Inferior parietal cortex (tissue), 1 donor: ENCODE measurements around the gene BZW2.
"Not testable (repeated sequence)": the region's sequence is repeated elsewhere in the genome, so short reads cannot be mapped to it uniquely, and the experiment has no call there.

Experiments used
- DNase-seq: peaks from one replicate; pipeline ENCODE4 v3.0.0-alpha.2; 2016; ENCODE audit errors: extremely low spot score

Gene BZW2

DNA sequence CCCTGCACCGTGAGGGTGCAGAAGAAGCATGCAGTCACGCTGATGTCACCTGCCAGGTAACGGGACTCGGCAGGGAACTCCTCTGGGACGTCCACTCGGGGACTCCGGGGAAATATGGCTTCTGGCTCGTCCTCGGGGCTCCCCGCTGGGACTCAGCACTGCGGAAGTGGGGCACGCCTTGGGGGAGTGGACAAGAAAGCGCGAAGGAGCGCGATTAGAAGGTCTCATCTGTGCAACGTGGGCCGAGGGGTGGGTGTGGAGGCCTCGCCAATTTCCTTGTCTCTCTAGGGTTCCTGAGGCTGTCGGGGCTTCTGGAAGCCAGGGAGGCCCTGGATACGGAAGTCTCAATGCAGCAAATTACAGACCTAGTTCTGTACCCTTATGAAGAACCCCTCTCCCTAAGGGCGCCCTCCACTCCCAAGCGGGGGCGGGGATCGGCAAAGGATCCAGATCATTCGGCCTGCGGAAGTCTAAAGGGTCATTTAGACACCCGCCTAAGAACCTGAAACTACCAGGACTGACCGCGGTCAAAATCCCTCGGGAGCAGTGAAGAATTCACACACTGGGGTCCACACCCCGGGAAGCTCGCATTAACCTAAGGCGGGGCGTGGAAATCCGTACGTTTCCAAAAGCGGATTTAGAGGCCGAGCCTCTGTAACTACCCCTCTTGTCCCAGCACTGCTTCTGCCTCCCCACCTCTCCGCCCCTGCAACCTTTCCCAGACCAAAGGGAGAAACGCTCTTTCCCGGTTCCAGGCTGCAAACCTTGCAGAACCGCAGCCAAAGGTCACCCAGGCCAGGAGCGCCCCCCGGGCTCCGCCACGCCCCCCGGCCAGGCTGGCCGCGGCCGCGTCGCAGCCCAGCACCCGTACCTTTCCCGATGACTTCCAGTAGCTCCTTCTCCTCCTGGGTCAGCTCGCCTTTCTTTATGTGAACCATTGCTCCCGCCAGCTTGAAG, 1.1 kb upstream of the BZW2 start:
- no peak for DNase-seq

DNA sequence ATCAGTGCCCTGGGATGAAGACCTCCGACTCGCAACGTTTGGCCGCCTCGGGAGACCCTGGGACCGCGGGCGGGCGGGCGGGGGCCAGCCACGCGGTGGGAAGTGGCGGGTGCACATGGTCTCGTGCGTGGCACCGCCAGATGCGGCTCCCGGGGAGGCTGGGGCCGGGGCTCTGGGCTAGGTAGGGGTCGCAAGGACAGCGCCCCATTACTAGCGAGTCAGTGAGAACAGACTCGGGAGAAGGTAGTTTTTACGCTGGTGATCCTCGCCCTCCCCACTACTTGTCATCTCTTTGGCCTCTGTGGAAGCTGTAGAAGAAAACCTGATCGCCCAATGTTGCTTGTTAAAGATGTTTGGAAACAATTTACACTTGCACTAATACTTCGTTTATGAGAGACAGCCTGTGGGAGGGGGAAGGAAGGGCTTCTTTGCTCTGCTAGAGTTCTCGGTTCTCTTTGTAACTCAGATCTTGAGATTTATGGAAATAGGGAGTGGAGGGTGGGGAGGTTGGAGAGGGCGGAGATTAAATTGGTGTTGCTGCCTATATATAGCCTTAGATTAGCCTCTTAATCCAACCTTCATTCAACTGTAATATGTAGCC, 591 bp downstream of the BZW2 start:
- no peak for DNase-seq

DNA sequence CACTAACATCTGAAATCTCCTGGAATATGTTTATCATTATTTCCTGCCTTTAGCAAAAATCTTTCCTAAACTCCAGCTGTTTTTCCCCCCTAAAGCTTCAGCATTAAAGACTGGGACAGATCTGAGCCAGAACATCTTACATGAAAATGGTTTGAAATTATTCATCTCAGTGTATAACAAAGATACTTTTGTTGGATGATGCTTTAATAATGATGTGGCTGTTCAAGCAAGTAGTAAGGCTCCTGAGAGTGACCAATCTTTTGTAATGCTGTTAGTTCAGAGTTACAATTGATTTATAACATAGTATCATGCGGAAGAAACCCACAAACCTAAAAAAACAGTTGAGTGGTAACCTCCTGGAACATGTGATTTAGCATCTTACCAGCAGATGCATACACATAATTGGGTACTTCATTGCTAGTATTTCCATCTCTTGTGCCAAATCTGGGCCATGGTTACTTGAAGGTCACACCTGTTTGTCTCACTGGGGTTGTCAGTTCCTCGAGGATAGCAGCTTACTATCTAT, 1.5 kb downstream of the BZW2 start:
- DNase-seq, result no peak

DNA sequence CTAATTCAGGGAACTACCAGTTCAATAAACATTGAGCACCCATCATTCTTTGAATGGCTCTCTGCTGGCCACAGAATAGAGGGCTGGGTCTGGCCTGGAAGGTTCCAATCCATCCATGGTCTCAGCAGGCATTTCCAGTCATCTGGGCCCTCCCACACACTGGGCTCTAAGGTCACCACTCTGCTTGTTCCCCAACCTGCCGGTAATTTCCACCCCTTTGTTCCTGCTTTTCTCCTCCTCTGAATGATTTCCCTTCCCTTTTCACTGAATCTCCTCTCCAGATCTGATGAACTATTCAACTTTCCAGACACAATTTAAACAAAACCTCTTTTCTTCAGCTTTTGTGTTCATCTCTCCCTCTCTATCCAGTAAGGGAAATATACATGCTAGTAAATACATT, 2.6 kb downstream of the BZW2 start:
- no peak for DNase-seq

DNA sequence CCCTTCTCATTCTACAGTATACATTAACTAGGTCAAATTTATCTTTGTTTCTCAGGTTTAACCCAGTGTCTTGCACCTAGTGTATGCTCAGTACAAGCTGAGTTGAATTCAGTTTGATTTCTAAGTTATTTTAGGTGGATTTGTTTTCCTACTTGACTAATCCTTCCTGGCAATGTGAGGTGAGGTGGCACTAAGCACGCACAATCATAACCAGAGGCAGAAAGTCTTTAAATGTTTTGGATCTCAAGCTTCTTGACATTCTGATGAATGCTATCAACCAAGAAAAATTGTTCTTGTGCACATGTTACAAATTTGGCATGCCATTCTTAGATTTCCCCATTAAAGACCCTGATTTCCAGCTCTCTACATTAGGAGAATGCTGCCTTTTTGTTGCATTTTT, 3.2 kb downstream of the BZW2 start:
- DNase-seq, result no peak

DNA sequence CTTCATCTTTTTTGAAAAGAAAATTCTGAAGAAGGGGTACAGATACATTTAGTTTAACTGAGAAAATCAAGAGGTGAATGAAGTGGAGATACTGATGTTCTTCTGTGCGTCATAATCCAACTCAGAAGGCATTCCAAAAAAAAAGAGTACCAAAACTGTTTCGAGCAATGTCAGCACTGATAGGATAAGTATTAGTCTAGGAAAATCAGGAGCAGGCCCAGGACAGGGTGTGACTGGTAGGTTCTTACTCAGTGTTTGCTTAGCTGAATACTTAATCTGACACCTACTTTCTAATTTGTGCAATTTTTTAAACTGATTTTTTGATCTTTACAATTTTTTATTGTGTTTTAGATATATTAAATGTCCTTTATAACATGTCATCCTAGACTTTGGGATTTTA, 4.3 kb downstream of the BZW2 start:
- DNase-seq, result no peak

DNA sequence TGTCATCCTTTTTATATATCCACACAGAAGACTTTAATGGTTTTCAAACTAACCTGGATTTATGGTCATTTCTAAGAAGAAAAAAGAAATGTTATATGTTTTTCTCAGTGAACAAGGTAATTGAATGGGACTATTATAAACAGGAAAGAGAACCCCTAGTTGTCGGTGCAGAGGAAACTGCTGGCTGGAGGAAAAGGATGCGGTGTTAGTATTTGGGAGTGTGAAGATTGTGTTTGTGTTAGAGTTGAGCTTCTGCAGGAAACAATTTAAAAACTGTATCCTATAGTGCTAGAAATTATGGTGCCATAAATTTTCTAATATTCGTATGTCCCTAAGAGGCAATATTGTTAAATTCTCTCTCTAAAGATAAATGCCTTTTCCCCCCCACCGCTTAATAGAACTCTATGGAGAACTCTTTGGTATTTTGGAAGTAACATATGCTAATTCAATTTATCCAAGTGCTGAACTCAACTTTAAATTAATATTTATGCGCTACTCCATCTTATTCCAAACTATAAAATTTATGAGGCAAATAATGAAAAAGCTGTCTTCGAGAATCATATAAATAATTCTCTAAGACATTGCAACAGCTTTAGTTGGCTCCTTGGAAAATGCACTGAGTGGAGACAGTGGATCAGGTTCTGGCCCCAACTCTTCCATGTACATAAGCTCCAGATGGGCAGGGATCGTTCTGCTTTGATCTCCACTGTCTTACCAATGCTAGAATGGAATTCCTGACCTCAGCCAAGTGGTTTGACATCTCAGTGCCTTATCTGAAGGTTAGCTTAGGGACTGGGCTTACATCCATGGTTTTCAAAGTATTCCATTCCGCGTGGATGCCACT, 5.6 kb downstream of the BZW2 start:
- DNase-seq, result no peak

DNA sequence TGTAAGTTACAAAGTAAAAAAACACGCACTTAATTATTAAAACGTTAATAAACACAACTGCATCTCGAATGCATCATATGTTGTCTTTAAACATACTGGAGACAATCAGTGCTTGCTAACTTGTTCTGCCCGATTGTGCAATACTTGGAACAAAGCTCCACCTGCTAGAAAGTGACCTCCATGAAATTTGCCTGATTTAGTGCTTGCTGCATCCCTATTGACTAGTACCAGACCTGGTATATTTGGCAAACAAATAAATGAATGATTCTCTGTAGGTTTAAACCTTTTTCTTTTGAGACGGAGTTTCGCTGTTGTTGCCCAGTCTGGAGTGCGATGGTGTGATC, 6.2 kb downstream of the BZW2 start:
- no peak for DNase-seq

DNA sequence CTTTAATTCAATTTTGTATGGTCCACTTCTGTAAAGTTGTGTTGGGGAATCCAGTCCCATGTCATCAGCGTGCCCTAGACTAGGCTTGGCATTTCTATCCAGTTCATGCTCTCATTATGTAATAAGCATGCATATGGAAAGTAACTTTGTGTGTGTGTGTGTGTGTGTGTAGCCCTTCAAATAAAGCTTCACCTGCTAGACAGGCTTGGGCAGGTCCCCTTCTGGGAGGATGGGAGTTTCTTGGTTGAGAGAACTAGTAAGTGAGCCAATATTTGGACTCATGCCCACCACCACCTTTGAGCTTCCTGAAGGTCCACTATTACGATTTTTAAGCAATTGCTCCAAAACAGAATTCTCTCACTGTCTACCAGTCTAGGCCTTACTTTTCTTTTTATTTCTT, 6.9 kb downstream of the BZW2 start:
- DNase-seq, result no peak

DNA sequence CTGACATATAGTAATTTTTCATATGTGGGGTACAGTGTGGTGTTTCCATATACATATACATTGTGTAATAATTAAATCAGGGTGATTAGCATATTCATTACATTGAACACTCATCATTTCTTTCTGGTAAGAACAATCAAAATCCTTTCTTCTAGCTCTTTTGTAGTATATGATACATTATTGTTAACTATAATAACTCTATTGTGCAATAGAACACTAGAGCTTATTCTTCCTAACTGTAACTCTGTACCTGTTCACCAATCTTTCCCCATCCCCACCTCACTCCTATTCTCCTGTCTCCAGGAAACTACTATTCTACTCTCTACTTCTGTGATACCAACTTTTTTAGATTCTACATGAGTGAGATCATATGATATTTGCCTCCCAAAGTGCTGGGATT, 9.4 kb downstream of the BZW2 start:
- no peak for DNase-seq

DNA sequence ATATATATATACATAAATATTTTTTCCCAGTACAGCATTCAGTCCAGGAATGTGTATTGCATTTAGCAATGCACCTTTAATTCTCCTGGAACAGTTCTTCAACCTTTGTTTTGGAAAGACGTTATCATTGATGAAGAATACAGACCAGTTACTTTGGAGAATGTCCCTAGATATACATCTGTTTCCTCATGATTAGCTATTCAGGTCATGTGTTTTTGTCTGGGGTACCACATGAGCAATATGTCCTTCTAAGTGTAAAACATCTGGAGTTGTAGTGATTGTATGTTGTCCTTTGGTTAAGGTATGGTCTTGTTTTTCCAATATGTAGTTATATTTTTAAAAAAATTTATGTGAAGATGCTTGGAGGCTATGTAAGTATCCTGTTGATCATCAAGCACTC, 10.2 kb downstream of the BZW2 start:
- DNase-seq, result no peak

DNA sequence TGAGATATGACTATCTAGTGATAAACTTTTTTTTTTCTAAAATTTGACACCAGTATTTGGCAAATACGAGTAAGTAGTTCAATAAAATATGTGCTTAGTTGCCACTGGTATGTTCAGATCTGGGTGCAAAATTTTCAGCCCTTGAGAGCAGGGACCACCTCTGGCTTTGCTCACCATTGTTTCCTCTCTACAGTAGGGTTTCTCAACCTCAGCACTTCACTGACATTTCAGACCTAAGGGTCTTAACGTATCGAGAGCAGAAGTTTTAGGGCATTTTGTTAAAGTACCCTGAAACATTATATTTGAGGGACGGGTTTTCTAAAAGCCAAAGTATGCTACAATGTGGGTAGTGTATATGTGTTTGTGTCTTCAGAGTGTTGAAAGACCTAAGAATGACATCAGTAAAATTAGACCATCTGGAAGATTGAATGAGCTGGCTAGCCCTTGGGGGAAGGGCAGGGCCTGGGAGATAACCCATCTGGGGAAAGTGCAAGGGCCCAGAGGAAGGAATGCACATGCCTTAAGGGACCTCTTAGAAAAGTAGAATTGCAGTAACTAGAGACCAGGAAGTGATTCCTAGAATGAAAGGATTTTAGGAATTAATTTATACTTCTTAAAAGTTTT, 11.8 kb downstream of the BZW2 start:
- DNase-seq, result no peak

DNA sequence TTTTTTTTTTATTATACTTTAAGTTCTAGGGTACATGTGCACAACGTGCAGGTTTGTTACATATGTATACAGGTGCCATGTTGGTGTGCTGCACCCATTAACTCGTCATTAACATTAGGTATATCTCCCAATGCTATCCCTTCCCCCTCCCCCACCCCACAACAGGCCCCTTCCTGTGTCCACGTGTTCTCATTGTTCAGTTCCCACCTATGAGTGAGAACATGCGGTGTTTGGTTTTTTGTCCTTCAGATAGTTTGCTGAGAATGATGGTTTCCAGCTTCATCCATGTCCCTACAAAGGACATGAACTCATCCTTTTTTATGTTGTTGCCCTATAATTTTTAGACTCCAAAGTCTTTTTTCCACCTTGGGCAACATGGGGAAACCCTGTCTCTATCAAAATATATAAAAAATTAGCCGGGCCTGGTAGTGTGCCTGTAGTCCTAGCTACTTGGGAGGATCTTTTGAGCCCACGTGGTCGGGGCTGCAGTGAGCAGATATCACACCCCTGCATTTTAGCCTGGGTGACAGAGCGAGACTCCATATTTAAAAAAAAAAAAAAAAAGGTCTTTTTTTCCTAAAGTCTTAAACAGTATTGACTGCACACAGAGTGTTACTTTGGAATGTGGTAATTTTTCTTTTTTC, 14.0 kb downstream of the BZW2 start:
- not testable (repeated sequence) for DNase-seq

DNA sequence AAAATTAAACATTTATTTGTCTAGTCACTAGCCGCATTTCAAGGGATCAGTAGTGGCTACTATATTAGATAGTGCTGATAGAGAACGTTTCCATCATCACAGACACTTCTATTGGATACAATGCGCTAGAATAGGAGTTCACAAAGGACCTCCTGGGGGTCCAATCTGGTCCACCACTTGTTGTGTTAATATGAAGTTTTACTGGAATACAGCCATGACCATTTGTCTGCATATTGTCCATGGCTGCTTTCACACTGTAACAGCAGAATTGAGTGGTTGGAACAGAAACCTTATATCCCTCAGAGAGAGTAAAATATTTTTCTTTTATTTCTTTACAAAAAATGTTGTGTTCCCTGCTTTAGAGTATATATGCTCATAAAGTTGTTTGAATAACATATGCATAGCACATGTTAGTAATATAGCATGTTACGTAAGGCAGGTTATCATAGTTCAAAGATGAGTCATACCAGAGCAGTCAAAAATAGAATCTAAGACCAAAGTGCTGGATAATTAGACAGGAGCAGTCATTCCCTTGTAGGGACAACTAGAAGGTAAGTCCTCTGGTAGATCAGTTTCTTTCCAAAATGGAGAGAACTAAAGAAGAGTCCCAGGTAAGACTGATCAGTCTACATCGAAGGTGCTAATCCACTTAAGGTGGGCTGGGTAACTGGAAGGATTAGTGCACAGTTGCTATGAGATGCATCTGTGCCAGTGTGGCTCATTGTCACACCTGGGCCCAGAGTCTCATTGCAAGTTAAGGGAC, 14.9 kb downstream of the BZW2 start:
- DNase-seq, result no peak

DNA sequence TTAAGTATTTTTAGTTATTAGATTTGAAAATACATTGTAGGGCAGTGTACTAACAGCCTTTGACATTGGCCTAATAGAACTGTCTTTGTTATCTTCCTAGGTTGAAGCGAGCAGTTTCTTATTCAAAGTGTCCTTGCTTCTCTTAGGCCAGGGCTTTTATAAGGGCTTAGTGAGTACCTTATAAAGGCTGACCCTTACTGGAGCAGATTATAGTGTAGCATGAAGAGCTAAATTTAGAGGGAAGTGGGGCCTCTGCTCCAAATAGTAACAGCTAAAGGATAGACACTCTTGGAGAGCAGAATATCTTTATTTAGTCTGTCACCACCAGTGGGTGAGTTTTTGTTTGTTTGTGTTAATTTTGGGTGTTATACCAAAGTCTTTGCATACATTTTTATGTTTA, 15.9 kb downstream of the BZW2 start:
- DNase-seq, result no peak

DNA sequence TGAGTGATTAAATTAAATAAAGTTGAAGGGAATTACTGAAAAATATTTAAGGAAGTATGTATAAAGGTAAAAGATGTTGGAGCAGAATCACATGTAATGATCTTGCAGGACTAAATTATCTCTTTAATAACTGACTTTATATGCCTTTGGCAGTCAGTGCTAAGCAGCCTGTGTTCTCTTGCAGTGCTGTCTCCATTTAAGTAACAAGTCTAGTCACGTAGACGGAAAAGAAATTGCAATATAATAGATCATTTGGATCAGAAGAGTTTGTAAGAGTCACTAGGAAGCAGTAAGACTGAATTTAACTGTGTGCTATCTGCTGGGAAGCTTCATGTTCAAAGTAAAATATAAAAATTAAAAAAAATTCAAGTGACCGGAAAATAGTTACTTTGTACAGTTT, 21.4 kb downstream of the BZW2 start:
- DNase-seq, result no peak

DNA sequence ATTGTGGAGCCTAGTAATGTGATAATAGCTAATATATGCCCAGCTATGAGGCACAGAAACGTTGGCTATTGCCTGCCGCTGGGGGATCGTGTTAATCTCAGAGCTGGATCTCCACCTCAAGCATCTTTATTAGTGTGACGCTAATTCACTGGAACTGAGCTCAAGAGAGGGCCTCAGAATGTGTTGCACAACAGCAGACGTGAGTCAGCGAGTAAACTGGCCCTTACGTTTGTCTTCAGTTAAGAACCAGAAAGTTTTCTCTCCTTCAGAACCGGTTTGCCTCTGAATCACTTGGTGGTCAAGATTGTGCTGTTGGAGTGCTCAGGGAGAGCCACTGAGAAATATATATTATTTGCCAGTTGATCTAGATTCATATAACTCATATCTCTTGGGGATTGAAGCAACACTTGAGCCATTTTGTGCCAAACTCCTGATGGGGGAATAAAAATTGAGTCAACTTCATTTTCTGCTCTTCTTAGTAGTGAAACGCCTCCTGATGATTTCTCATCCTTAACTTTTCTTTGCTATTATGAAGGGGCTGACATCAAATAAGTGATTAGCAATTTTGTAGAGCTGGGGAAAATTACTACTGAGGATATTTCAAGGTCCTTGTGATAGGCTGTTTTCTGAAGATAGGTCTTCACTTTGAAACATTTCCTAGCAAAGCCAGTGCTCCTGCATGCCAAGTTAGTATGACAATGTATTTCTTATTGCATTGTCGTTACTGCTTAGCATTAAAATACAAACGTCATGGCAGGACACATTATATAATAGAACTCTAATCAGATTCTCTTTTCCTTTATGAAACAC, 22.3 kb downstream of the BZW2 start:
- peak; percentile 49 for DNase-seq

DNA sequence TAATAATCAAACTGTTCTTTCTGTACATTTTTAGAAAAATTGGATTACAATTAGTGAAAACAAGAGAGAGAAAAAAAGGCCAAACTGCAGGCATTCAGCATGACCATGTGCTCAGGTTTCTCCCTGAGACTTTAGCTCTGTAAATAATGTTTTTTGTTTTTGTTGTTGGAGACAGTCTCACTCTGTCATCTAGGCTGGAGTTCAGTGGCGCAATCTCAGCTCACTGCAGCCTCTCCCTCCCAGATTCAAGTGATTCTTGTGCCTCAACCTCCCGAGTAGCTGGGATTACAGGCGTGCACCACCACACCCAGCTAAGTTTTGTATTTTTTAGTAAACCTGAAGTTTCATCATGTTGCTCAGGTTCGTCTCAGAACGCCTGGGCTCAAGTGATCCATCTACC, 23.0 kb downstream of the BZW2 start:
- DNase-seq, result no peak

DNA sequence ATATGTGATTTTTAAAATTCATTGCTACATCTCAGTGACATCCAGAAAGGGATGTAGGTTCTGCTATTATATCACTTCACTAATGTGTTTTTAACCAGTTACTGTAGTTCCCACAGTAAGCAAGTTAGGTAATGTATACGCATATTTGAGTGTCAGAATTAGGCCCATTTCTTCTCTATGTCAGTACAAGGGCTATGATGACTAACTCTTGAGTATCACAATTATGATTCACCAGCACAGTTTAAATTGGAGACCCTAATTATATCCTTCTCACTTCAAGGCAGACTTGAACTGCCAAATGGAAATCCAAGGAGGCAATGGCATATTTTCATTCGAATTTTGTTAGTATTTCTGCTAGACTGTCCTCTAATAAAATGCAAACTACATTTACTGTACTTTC, 23.6 kb downstream of the BZW2 start:
- peak; percentile 21 for DNase-seq

DNA sequence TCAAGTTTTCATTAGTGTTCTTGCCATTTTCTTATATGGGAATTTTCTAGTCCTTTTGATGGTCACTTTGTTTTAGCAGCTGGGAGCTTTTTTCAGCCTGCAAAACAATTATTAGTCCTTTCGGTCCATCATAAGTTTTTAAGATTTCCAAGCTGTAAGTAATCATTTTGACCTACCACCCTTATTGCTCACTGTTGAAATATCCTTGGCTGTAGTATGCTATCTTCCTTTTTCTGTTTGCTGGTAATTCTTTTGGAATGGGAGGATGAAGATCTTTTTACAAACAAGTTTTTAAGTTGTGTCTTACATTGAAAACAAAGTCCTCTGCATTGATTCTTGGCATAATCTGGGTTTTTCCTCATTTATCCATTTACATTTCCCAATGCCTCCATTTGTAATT, 24.0 kb downstream of the BZW2 start:
- no peak for DNase-seq
